H1 (cell line): ENCODE data around the gene GRXCR2. TPM values are rescaled to one million over a fixed set of nuclear protein-coding genes. Genes with fewer than 3 reads are reported as not detected.

Source experiments
- CTCF ChIA-PET: fragments of 300-600 bp; sonication (Branson Sonifier 250); formaldehyde crosslinking; loops from one replicate; lab custom pipeline; 2021; ENCODE audit not compliant: partially characterized antibody; lab: Charles Lee
- POLR2A ChIA-PET: fragments of 300-600 bp; sonication (Branson Sonifier 250); formaldehyde crosslinking; loops from one replicate; lab custom pipeline; 2021; ENCODE audit warnings: inconsistent platforms; ENCODE audit not compliant: partially characterized antibody; lab: Charles Lee
- DNase-seq, 2 experiments: peaks; one replicate each; pipeline versions ENCODE4 v3.0.0 to v3.0.0-alpha.2; 2010 to 2022; ENCODE audit warnings: low spot score in 2 of 2, low read depth in 1 of 2, mixed read lengths in 1 of 2
- FAIRE-seq: peaks from 2 replicates; lab custom pipeline; 2011; peaks lifted over from hg19 to GRCh38; lab: Jason Lieb, UNC
- H2AFZ ChIP-seq: 2 replicates; pipeline ENCODE4 v1.8.1; 2012; ENCODE audit warnings: low read length, inconsistent platforms
- H2AK5ac ChIP-seq: 2 replicates; pipeline ENCODE4 v1.6.1; 2013; ENCODE audit warnings: low read depth, low read length
- H2BK120ac ChIP-seq: replicated peaks from 2 replicates; pipeline ENCODE3; 2013; ENCODE audit warnings: low read depth, low read length, inconsistent platforms
- H2BK12ac ChIP-seq: 2 replicates; pipeline ENCODE4 v1.6.1; 2013; ENCODE audit warnings: low read depth, low read length
- H2BK15ac ChIP-seq: 2 replicates; pipeline ENCODE4 v1.6.1; 2013; ENCODE audit warnings: low read length
- H2BK20ac ChIP-seq: 2 replicates; pipeline ENCODE4 v1.6.1; 2013; ENCODE audit warnings: low read length
- H2BK5ac ChIP-seq: 2 replicates; pipeline ENCODE4 v1.6.1; 2013; ENCODE audit warnings: low read depth, low read length
- H3K14ac ChIP-seq: 2 replicates; pipeline ENCODE4 v1.6.1; 2013; ENCODE audit warnings: inconsistent platforms; ENCODE audit not compliant: insufficient read length
- H3K18ac ChIP-seq: 2 replicates; pipeline ENCODE4 v1.6.1; 2013; ENCODE audit warnings: low read length; ENCODE audit errors: extremely low read depth
- H3K23ac ChIP-seq: 2 replicates; pipeline ENCODE4 v1.6.1; 2013; ENCODE audit warnings: inconsistent platforms; ENCODE audit not compliant: insufficient read length
- H3K23me2 ChIP-seq: 2 replicates; pipeline ENCODE4 v1.6.1; 2013; ENCODE audit warnings: low read depth, low read length
- H3K27ac ChIP-seq: 2 replicates; pipeline ENCODE4 v1.6.1; 2011; ENCODE audit warnings: low read depth, low read length, inconsistent platforms
- H3K27me3 ChIP-seq, 4 experiments: replicated peaks in 1 of 4; 1 replicate in 1 of 4; 2 replicates in 3 of 4; pipeline versions ENCODE4 v1.6.1 to v1.8.1; 2011 to 2013; ENCODE audit warnings: low read length in 3 of 4, mild to moderate bottlenecking in 3 of 4, inconsistent platforms in 2 of 4, mixed read lengths in 2 of 4, moderate library complexity in 1 of 4; ENCODE audit not compliant: control insufficient read depth in 3 of 4, insufficient read depth in 3 of 4; ENCODE audit errors: extremely low read depth in 1 of 4
- H3K36me3 ChIP-seq, 4 experiments: 2 replicates each; pipeline versions ENCODE4 v1.6.1 to v1.8.1; 2011 to 2013; ENCODE audit warnings: mild to moderate bottlenecking in 4 of 4, low read length in 3 of 4, moderate library complexity in 2 of 4, control low read depth in 1 of 4, inconsistent platforms in 1 of 4; ENCODE audit not compliant: insufficient read depth in 4 of 4, control insufficient read depth in 2 of 4
- H3K4ac ChIP-seq: replicated peaks from 2 replicates; pipeline ENCODE3; 2013; ENCODE audit warnings: low read length, low read depth, mixed read lengths, inconsistent platforms; ENCODE audit not compliant: insufficient read length
- H3K4me1 ChIP-seq, 4 experiments: replicated peaks in 1 of 4; 1 replicate in 1 of 4; 2 replicates in 3 of 4; pipeline versions ENCODE4 v1.6.1 to v1.8.1; 2011 to 2013; ENCODE audit warnings: low read length in 3 of 4, inconsistent platforms in 2 of 4, mixed read lengths in 1 of 4; ENCODE audit not compliant: insufficient read depth in 4 of 4, control insufficient read depth in 3 of 4
- H3K4me2 ChIP-seq, 2 experiments: 2 replicates each; pipeline versions ENCODE4 v1.6.1 to v1.8.1; 2011 to 2013; ENCODE audit warnings: low read depth in 2 of 2, low read length in 2 of 2, control low read depth in 1 of 2, inconsistent platforms in 1 of 2, mild to moderate bottlenecking in 1 of 2; ENCODE audit not compliant: insufficient read depth in 1 of 2
- H3K4me3 ChIP-seq, 4 experiments: fragments of 200-600, 300-600 bp in 1 of 4; sonication (generic), shearing (Covaris generic), sonication (Bioruptor Twin) in 1 of 4; 2 replicates each; pipeline versions ENCODE4 v1.5.1 to v1.8.1; 2011 to 2016; ENCODE audit warnings: low read length in 4 of 4, low read depth in 3 of 4, control low read depth in 2 of 4, inconsistent platforms in 2 of 4, mild to moderate bottlenecking in 2 of 4, mixed read lengths in 1 of 4, moderate library complexity in 1 of 4; ENCODE audit not compliant: insufficient read depth in 2 of 4; ENCODE audit errors: extremely low read depth in 1 of 4
- H3K56ac ChIP-seq: replicated peaks from 2 replicates; pipeline ENCODE3; 2013; ENCODE audit warnings: low read depth, mild to moderate bottlenecking, mixed read lengths, low read length, inconsistent platforms; ENCODE audit not compliant: insufficient read length
- H3K79me1 ChIP-seq: 2 replicates; pipeline ENCODE4 v1.6.1; 2013; ENCODE audit warnings: low read depth, low read length, control low read depth
- H3K79me2 ChIP-seq, 2 experiments: 2 replicates each; pipeline versions ENCODE4 v1.6.1 to v1.8.1; 2012 to 2013; ENCODE audit warnings: low read length in 2 of 2, mild to moderate bottlenecking in 2 of 2, inconsistent platforms in 1 of 2; ENCODE audit not compliant: insufficient read depth in 2 of 2, control insufficient read depth in 1 of 2
- H3K9ac ChIP-seq, 4 experiments: replicated peaks in 1 of 4; 1 replicate in 1 of 4; 2 replicates in 3 of 4; pipeline versions ENCODE4 v1.6.1 to v1.8.1; 2011 to 2013; ENCODE audit warnings: low read depth in 3 of 4, low read length in 3 of 4, control low read depth in 2 of 4, mild to moderate bottlenecking in 2 of 4, moderate library complexity in 2 of 4, inconsistent platforms in 1 of 4; ENCODE audit errors: extremely low read depth in 1 of 4
- H3K9me3 ChIP-seq, 2 experiments: 2 replicates each; pipeline versions ENCODE4 v1.6.1 to v1.8.1; 2012 to 2013; ENCODE audit warnings: mild to moderate bottlenecking in 2 of 2, moderate library complexity in 2 of 2, control low read depth in 1 of 2, inconsistent platforms in 1 of 2, low read depth in 1 of 2, low read length in 1 of 2, mixed read lengths in 1 of 2; ENCODE audit not compliant: insufficient read depth in 2 of 2
- H4K20me1 ChIP-seq, 2 experiments: replicated peaks in 1 of 2; 2 replicates each; pipeline versions ENCODE3 to v1.8.1; 2011 to 2013; ENCODE audit warnings: inconsistent platforms in 2 of 2, low read length in 2 of 2, mild to moderate bottlenecking in 1 of 2; ENCODE audit not compliant: insufficient read depth in 2 of 2, control insufficient read depth in 1 of 2
- H4K5ac ChIP-seq: 2 replicates; pipeline ENCODE4 v1.6.1; 2013; ENCODE audit warnings: low read length, low read depth, mixed read lengths, inconsistent platforms; ENCODE audit not compliant: insufficient read length
- H4K8ac ChIP-seq: 2 replicates; pipeline ENCODE4 v1.8.0; 2013; ENCODE audit warnings: mild to moderate bottlenecking, moderate library complexity, low read length, inconsistent platforms; ENCODE audit not compliant: insufficient read depth; ENCODE audit errors: extremely low read depth
- H4K91ac ChIP-seq: replicated peaks from 2 replicates; pipeline ENCODE3; 2013; ENCODE audit warnings: low read length, mixed read lengths, inconsistent platforms; ENCODE audit not compliant: insufficient read length
- RBBP5 ChIP-seq: IDR thresholded peaks from 2 replicates; pipeline ENCODE4 v1.7.1; 2012; ENCODE audit warnings: low read depth, mild to moderate bottlenecking, inconsistent platforms, low read length, moderate library complexity, borderline replicate concordance
- SAP30 ChIP-seq: fragments of 300-600 bp; sonication (generic); IDR thresholded peaks from 2 replicates; pipeline ENCODE4 v1.7.1; 2012; ENCODE audit warnings: low read length, moderate library complexity, mild to moderate bottlenecking, inconsistent platforms; ENCODE audit not compliant: insufficient read depth, insufficient replicate concordance
- WGBS, 2 experiments: shearing (Covaris generic) in 1 of 2; methylation state at CpG; one replicate each; pipeline versions ENCODE4 v1.1.6 to v1.1.7; 2013 to 2015; ENCODE audit warnings: low lambda C conversion rate in 2 of 2, mixed read lengths in 2 of 2, inconsistent platforms in 1 of 2, low coverage in 1 of 2, missing lambda C conversion rate in 1 of 2; ENCODE audit not compliant: insufficient replicate concordance in 2 of 2, insufficient coverage in 1 of 2, insufficient read length in 1 of 2; ENCODE audit errors: extremely low coverage in 1 of 2, missing lambda C conversion rate in 1 of 2; 5-methylcytosine and 5-hydroxymethylcytosine counted together
- polyA plus RNA-seq, 7 experiments: library from polyadenylated mRNA; depleted of rRNA in 3 of 7; stranded (reverse) in 5 of 7; unstranded in 2 of 7; fragments of >200 nt in 5 of 7; fragments of 200-250 nt in 2 of 7; gene quantifications; 1 replicate in 5 of 7; 2 replicates in 1 of 7; 4 replicates in 1 of 7; pipeline versions ENCODE4 v1.2.1 to v1.2.3, GENCODE V29; 2011 to 2013; ENCODE audit warnings: missing spikeins in 2 of 7, mixed read lengths in 2 of 7
- total RNA-seq: library from RNA; stranded (reverse); fragmentation: NEBNext Ultra II Directional; extraction: Animal tissue kit (Norgen Biotek cat#: 25700); gene quantifications from 2 replicates; pipeline ENCODE4 v1.2.1, GENCODE V29; 2021
- TF ChIP-seq, protein P1 (sequence below): IDR thresholded peaks from 2 replicates; pipeline ENCODE4 v1.6.1; 2012; ENCODE audit warnings: inconsistent platforms

GRXCR2 gene
- total and polyA plus RNA-seq, 2 of the 8 experiments (the other 6 are each of a cell fraction or from before 2014, with no cell fraction given), result not detected

DNA sequence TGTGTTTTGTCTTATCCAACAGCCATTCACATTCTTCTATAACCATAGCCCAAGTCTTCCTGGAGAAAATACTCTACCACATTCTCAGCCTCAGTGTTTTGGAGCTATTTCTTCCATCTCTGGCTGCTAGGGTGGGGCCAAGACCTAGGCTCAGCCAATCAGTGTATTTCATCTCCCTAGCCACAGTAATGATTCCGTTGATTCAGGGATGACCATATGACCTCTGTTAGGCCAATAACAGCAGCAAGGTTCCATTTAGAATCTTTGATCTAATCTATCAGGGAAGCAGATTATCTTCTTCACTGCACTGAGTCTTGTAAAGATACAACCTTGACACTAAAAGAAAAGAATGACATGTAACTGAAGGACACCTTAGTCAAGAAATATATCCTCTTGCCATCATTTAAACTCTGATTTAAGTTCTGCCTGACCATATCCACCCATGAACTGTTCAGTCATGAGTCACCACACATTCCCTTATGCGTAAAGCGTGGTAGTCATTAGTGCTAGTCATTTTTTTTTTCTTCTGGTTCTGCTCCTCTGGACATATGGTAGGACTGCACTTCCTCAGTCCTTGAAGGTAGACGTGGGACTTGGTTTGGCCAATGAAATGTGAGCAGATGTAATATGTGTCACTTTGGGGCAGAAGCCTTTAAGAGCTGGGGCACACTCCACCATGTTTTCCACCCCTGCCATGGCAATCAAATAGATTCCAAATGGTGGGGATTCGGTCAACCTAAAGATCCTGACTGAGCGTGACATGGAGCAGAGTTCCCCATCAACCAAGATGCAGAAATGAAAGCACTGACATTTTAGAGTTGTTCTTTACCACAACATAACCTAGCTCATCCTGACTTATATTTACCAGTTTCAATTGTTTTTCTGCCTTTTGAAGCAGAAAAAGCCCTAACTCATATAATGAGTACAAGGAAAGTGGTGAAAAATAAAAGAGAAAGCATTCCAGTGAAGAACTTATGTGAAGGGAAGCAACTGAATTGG is 25.0 kb downstream of the GRXCR2 start:
- FAIRE-seq (no peak), DNase-seq (no peak)
- CTCF ChIA-PET, result interaction anchor here (0.7 to 2.4 kb wide), 5 partner anchors 22 to 205 kb away, joined by 3 to 7 read pairs (median 3); no protein-coding TSS in a partner anchor
- no peaks in the 10 kb centered on the region for H3K79me2 ChIP-seq
- no peak overlapping the region for H3K14ac ChIP-seq
- no peak overlapping the region for H3K4me3 ChIP-seq
- POLR2A ChIA-PET, result no interaction called here
- no peak overlapping the region for H2AFZ ChIP-seq
- H3K79me1 ChIP-seq, result no peaks in the 10 kb centered on the region
- H3K27ac ChIP-seq, result no peak overlapping the region
- no peak overlapping the region for H2BK15ac ChIP-seq
- no peaks in the 10 kb centered on the region for H3K4me1 ChIP-seq
- H4K91ac ChIP-seq, result no peak overlapping the region
- no peak overlapping the region for H3K23ac ChIP-seq
- no peak overlapping the region for H4K8ac ChIP-seq
- no peaks in the 10 kb centered on the region for H3K27me3 ChIP-seq
- H3K18ac ChIP-seq, result no peak overlapping the region
- H2BK120ac ChIP-seq, result no peak overlapping the region
- no peak overlapping the region for H3K56ac ChIP-seq
- H4K20me1 ChIP-seq, result no peaks in the 10 kb centered on the region
- H2AK5ac ChIP-seq, result no peak overlapping the region
- no peaks in the 10 kb centered on the region for H3K9me3 ChIP-seq
- no peak overlapping the region for H2BK20ac ChIP-seq
- H3K4me2 ChIP-seq, result no peak overlapping the region
- TF ChIP-seq, protein P1, sequence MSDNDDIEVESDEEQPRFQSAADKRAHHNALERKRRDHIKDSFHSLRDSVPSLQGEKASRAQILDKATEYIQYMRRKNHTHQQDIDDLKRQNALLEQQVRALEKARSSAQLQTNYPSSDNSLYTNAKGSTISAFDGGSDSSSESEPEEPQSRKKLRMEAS, result no peak
- no peak for TF ChIP-seq SAP30
- TF ChIP-seq RBBP5, result no peak
- H2BK12ac ChIP-seq, result no peak overlapping the region
- no peak overlapping the region for H2BK5ac ChIP-seq
- no peak overlapping the region for H3K9ac ChIP-seq
- H3K36me3 ChIP-seq, result no peaks in the 10 kb centered on the region
- 84% methylated on average over 6 of the region's 6 CpGs; no CpG with 5 or more reads in 1 of the 2 experiments for WGBS, 2 experiments
- no peak overlapping the region for H3K4ac ChIP-seq
- H4K5ac ChIP-seq, result no peak overlapping the region
- no peaks in the 10 kb centered on the region for H3K23me2 ChIP-seq
